Measurements from ENCODE around the gene CCDC184.

Gene CCDC184

DNA sequence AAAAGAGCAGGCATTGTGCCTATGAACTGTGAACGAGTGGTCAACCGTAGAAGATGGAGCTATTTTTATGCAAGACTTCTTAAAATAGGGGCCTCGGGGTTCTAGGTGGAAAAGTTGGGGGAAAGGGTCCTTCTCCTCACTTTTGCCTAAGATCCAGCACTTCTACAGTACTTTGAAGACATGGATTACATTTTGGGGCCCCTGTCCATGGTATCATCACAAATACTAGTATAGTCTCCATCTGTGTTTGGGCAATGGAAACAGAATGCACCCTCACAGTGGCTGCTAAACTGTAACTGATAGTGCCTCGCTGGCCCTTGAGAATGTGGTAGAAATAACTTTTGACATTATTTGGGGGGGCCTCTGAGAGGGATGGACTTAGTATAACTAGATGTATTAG, 5.5 kb upstream of the CCDC184 start:
- no peak for DNase-seq (ENCODE audit: low read depth in 3 of 3, low spot score in 1 of 3)

DNA sequence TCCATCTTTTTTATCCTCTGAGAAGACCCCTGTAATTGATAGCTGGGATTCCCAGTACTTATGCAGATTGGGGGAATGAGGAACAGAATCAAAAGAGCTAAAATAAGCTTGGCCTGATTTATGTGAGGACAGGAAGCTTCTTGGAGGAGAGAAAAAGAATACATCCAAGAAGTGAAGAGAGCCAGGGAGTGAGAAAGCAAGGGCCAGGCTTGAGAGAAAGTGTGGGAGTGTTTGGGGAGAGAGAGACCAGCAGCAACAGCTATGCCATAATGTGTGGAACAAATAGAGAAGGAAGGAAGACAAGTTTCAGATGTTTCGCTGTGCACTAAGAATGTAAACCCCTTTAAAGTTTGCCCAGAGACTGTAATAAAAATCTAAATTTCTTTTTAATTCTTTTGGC, 4.0 kb upstream of the CCDC184 start:
- DNase-seq (ENCODE audit: low read depth in 3 of 3, low spot score in 1 of 3), result no peak

- no peak for DNase-seq (ENCODE audit: low read depth in 3 of 3, low spot score in 1 of 3)
Measured at GRCh38 chr12:48180424-48180823, 3.0 kb upstream of the CCDC184 start.

DNA sequence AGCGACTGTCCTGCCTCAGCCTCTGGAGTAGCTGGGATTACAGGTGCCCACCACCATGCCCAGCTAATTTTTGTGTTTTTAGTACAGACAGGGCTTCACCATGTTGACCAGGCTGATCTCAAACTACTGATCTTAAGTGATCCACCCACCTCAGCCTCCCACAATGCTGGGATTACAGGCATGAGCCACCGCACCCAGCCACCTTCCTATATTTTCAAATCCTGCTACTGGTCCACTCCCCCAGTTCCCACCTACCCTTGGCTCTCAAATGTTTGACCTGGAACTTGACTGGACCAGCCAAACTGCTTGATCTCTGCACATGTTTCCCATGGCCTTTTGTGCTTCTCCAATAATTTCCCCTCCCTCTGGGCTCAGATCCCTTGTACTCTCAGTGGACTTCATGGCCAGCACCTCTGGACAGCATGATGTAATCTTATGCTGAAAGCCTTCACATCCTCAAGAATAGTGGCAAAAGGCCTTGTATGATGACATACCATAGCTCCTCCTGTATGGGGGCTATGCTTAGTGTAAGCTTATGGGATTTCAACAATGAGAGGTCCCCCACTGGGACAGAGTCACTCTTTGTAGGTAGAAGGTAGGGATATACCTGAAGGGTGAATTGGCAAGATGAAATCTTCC, 2.5 kb upstream of the CCDC184 start:
- no peak for DNase-seq (ENCODE audit: low read depth in 3 of 3, low spot score in 1 of 3)

DNA sequence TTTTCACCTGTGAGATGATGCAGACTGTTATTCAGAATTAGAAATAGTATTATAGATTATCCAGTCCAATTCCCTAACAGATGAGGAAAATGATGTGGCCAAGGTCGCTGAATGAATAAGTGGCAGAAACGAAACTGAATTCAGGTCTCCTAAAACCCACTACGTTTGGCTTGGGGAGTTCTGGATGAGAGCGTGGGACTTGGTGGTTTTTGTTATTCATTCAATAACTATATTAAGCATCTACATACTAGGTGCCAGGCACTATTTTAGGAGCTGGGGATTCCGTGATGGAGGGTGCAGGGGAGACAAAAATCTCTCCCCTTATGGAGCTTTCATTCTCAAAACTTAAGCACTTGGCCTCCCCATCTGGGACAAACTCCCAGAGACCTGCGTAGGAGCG, 813 bp upstream of the CCDC184 start:
- DNase-seq (ENCODE audit: low read depth in 3 of 3, low spot score in 1 of 3), result no peak

GRCh38 chr12:48183876-48184548, 568 bp downstream of the CCDC184 start:
- peak in 1 of 3 donors; percentile 8 for DNase-seq (ENCODE audit: low read depth in 3 of 3, low spot score in 1 of 3)

GRCh38 chr12:48184549-48184922, 1.1 kb downstream of the CCDC184 start:
- no peak for DNase-seq (ENCODE audit: low read depth in 3 of 3, low spot score in 1 of 3)

DNA sequence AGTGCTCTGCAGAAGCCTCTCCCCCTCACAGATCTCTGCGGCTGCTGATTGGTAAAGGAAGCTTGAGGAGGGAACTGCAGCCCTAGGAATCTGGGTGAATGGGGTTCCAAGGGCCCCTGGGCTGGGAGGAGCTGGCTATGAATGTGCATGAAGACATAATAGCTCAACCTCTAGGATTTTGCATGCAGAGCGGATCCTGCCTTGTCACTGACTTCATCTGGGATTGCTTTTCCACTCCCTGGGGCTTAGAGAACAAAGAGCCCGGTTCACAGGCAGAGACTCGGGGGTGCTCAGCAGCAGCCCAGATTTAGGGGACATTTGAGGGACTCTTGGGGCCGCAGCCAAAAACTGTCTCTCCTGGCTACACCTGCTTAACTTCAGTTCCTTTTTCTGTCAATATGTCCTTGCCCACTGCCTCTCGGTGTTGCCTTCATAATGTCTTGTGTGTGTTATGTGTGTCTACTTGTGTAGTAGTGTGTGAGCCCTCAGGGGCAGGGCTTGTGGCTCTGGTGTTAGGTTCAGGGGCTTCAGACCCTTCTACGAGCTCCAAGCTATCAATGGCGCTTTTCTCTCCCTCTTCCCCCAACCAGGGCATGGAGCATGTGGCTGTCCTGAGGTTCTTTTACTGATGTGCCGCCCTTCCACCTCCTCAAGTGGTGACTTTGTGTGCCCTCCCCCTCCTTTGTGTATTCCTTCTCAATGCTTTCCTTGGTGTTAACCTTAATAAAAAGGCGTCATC, 1.9 kb downstream of the CCDC184 start:
- no peak for DNase-seq (ENCODE audit: low read depth in 3 of 3, low spot score in 1 of 3)

GRCh38 chr12:48187916-48188695, 4.7 kb downstream of the CCDC184 start:
- DNase-seq (ENCODE audit: low read depth in 3 of 3, low spot score in 1 of 3), result no peak

GRCh38 chr12:48189331-48190125, 6.1 kb downstream of the CCDC184 start:
- DNase-seq (ENCODE audit: low read depth in 3 of 3, low spot score in 1 of 3), result peak in 1 of 3 donors; percentile 57

DNA sequence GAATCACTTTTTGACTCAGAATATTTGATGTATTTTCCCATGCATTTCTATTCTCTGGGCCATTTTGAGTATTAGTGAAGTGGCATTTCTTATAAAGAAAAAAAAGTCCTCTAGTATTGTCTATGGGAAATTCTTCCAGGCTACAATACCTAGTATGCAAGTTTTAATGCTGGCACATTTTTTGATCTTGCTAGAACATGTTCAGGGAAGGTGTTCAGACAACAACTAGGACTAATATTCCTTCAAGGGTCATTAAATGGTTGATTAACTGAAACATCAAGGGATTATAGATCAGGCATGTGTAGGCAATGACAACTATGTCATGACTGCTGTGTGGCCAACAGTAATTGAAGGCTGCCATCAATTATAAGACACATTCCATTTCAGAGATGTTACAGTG, 7.7 kb downstream of the CCDC184 start:
- no peak for DNase-seq (ENCODE audit: low read depth in 3 of 3, low spot score in 1 of 3)

DNA sequence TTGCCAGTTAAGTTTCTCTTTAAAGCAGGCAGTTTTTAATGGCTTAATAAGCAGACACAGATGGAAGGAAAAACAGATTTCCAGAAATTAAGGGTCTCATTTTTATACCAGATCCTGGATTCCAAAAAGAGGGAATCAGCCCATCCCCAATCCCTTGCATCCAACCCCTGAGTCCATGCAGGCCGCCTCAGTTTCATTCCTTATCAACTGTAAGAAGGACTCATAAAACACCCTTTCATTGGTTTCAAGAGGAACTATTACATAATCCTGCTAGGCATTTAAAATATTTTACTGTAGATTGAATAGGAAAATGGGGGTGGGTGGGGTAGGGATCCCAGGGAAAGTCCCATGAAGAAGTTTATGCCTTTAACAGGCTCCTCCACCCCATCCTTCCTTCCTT, 9.4 kb downstream of the CCDC184 start:
- no peak for DNase-seq (ENCODE audit: low read depth in 3 of 3, low spot score in 1 of 3)

GRCh38 chr12:48193623-48194022, 10.2 kb downstream of the CCDC184 start:
- DNase-seq (ENCODE audit: low read depth in 3 of 3, low spot score in 1 of 3), result no peak

- DNase-seq (ENCODE audit: low read depth in 3 of 3, low spot score in 1 of 3), result no peak
Measured at GRCh38 chr12:48194799-48195201, 11.4 kb downstream of the CCDC184 start.

DNA sequence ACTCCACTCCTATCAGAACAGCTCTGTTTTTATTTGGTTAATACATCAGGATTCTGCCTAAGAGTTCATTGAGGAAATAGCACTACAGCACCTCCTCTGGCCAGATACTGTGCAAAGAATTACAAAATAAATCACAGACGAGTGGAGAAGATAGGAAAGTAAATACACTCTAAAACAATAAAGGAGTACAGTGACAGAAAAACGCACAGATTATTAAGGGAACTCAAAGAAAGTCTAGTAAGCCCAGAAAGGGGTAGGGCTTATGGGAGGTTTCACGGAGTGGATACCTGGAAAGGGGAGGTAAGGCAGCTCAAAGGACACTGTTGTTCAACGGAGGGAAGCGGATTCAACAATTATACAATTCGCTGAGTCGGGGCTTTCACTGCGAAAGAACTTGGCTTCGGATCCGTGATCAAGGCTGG, 14.1 kb downstream of the CCDC184 start:
- DNase-seq (ENCODE audit: low read depth in 3 of 3, low spot score in 1 of 3), result no peak

DNA sequence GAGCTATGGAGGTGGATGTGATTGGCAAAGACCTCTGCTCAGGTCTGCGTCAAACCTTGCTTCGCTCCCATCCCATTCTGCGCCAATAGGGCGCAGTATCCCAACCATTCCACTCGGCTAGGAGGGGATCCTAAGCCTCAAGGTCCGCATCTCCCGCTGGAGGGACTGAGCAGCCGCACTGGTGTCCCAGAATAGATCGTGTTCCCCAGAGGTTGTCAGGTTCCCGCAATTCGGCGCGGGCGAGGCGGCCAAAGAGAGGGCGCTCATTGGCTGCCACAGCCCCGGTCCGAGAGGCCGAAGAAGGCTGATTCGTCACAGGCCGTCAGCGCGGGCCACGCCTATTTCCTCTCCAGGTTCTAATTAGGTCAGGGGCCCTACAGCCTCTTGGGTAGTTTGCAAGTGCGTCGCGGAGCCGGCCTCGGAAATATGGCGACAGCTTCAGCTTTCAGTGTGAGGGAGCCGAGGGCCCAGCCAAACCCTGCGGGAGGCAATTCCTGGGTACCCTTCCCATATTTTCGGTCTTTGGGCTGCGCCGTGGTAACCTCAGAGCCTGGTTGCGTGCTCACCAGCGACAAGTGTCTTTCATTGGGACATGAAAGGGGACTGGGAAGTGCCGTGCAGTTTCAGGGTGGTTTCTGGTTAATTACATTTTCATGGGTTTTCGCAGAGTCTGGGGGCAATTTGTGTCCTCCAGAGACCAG, 14.7 kb downstream of the CCDC184 start:
- DNase-seq (ENCODE audit: low read depth in 3 of 3, low spot score in 1 of 3), result peak; percentile 76 to 79 (median 78)

DNA sequence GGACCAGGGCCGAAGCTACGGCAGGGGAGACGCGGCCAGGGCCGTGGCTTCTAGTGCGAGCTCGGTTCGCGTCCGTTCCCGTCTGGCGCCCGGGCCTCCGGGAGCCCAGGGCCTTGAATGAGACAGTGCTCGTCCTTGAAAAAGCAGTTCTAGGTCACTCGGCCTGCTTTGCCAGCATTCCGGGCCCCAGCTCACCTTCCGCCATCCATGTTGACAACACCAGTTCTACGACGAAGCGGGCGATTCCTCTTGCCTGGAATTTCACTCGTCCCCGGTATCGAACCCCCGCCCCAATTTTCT, 15.2 kb downstream of the CCDC184 start:
- no peak for DNase-seq (ENCODE audit: low read depth in 3 of 3, low spot score in 1 of 3)

DNA sequence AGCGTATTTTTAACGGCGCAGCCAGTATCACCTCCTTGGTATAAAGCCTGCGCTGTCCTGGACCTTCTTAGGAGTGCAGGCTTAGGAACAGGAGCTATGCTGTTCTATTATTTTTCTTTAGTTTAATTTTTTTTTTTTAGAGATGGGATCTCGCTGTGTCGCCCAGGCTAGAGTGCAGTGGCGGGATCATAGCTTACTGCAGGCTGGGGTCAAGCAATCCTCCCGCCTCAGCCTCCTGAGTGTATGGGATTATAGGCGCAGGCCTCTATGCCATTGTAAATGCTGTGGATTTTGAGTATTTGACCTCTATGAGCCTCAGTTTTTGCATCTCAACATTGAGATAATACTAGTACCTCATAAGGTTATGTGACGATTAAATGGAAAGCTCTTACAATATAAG, 15.5 kb downstream of the CCDC184 start:
- no peak for DNase-seq (ENCODE audit: low read depth in 3 of 3, low spot score in 1 of 3)

DNA sequence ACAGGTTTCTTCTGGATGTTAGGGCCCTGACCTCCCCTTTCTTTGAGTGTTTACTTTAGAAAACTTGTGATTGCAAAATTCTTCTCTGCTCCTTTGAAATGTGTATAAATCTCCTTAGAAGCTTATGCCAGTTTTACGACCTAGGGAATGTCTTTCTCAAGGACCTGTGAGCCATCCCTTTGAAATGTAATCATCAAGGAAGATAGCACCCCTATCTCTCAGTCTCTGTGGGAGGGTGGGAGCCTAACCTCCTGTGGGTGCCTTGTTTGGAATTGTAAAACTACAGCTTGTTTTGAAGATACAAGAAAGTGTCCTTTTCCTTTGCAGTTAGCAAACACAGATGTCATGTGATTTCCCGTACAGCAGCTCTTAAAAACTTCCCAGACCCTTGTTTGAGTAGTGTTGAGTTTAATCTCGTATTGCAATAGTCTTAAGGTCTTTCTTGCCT, 16.4 kb downstream of the CCDC184 start:
- no peak for DNase-seq (ENCODE audit: low read depth in 3 of 3, low spot score in 1 of 3)

DNA sequence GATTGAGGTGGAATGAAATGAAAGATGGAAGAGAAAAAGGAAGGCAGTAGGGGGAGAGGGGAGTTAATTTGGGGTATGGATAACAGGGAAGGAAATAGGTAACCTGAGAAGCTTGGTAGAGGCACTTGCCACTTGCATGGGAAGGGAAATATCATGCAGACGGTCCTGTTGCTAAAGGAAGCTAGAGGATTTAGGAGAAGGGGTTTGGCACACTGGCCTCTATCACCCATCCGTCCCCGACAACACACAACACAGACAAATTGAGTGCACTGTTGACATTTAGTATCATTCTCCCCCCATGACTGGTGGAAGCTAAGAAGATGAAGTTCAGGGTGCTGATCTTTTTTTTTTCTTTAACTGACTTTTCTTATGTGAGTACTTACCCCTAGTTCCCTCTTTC, 17.6 kb downstream of the CCDC184 start:
- no peak for DNase-seq (ENCODE audit: low read depth in 3 of 3, low spot score in 1 of 3)
